ENCODE measurements around the gene NEGR1. TPM values are rescaled to one million over a fixed set of nuclear protein-coding genes. Genes with fewer than 3 reads are reported as not detected.

Gene NEGR1
- total RNA-seq, 4 donors from 2014 or later = 0.49 to 8.8 (median 2.7) TPM

- WGBS, 2 donors = 36 to 52% methylated on average over 1 of the region's 1 CpG
- no peaks in the 10 kb centered on the region for H3K4me1 ChIP-seq
- H3K27me3 ChIP-seq = peaks cover 0 to 4% (median 0%) of the 10 kb centered on the region in 4 donors
- H3K36me3 ChIP-seq = no peaks in the 10 kb centered on the region
- H3K9me3 ChIP-seq = no peaks in the 10 kb centered on the region
- H3K27ac ChIP-seq = no peak overlapping the region
- H3K4me3 ChIP-seq = no peak overlapping the region
- intact Hi-C loops (cut with DNase I) = no loop called here
- no peak for TF ChIP-seq POLR2A (IDR thresholded peaks at IDR 0.05)
- no peak for TF ChIP-seq CTCF (IDR thresholded peaks at IDR 0.05)
- no peak for DNase-seq
Observed at GRCh38 chr1:71698186-71698585, 584.2 kb downstream of the NEGR1 start.

GRCh38 chr1:71695821-71696220, 586.5 kb downstream of the NEGR1 start:
- Histone ChIP-seq H3K36me3 (no peaks in the 10 kb centered on the region), H3K4me3 (no peak overlapping the region), H3K9me3 (no peaks in the 10 kb centered on the region), H3K27me3 (peaks cover 0 to 4% (median 0%) of the 10 kb centered on the region in 4 donors), H3K4me1 (no peaks in the 10 kb centered on the region), H3K27ac (no peak overlapping the region)
- WGBS, 2 donors = 40 to 58% methylated on average over 1 of the region's 1 CpG
- intact Hi-C loops (cut with DNase I) = no loop called here
- TF ChIP-seq CTCF (IDR thresholded peaks at IDR 0.05) (no peak), POLR2A (IDR thresholded peaks at IDR 0.05) (no peak)
- DNase-seq = no peak

GRCh38 chr1:71695084-71695483, 587.3 kb downstream of the NEGR1 start:
- WGBS, 2 donors = 46 to 56% methylated on average over 1 of the region's 1 CpG

GRCh38 chr1:71693581-71693980, 588.8 kb downstream of the NEGR1 start:
- no peaks in the 10 kb centered on the region for H3K36me3 ChIP-seq
- H3K27ac ChIP-seq = no peak overlapping the region
- TF ChIP-seq CTCF (IDR thresholded peaks at IDR 0.05) = no peak
- TF ChIP-seq POLR2A (IDR thresholded peaks at IDR 0.05) = no peak
- DNase-seq = no peak
- H3K9me3 ChIP-seq = no peaks in the 10 kb centered on the region
- intact Hi-C loops (cut with DNase I) = no loop called here
- no peak overlapping the region for H3K4me3 ChIP-seq
- no peaks in the 10 kb centered on the region for H3K4me1 ChIP-seq
- H3K27me3 ChIP-seq = peaks cover 0 to under 1% (median 0%) of the 10 kb centered on the region in 4 donors

More at GRCh38 chr1:71695084-71695483, 587.3 kb downstream of the NEGR1 start:
- DNase-seq = no peak
- no peaks in the 10 kb centered on the region for H3K9me3 ChIP-seq
- H3K4me3 ChIP-seq = no peak overlapping the region
- intact Hi-C loops (cut with DNase I) = no loop called here
- TF ChIP-seq CTCF (IDR thresholded peaks at IDR 0.05) (no peak), POLR2A (IDR thresholded peaks at IDR 0.05) (no peak)
- H3K36me3 ChIP-seq = no peaks in the 10 kb centered on the region
- H3K4me1 ChIP-seq = no peaks in the 10 kb centered on the region
- peaks cover 0 to 4% (median 0%) of the 10 kb centered on the region in 4 donors for H3K27me3 ChIP-seq
- H3K27ac ChIP-seq = no peak overlapping the region

- Histone ChIP-seq H3K4me1 (no peaks in the 10 kb centered on the region), H3K9me3 (no peaks in the 10 kb centered on the region), H3K27me3 (no peaks in the 10 kb centered on the region), H3K27ac (no peak overlapping the region), H3K4me3 (no peak overlapping the region), H3K36me3 (no peaks in the 10 kb centered on the region)
- no peak for DNase-seq
- intact Hi-C loops (cut with DNase I) = no loop called here
- 51 to 66% methylated on average over 2 of the region's 2 CpGs for WGBS, 2 donors
- TF ChIP-seq CTCF (IDR thresholded peaks at IDR 0.05) (no peak), POLR2A (IDR thresholded peaks at IDR 0.05) (no peak)
Observed at GRCh38 chr1:71689635-71690034, 592.7 kb downstream of the NEGR1 start.
